HG03025 (cell line): ENCODE data around the gene TMEM143.

Source experiments
- ATAC-seq: cut with Tn5 transposase; IDR thresholded peaks from one replicate; pipeline ENCODE4 v1.9.1; 2021; ENCODE audit warnings: mild to moderate bottlenecking, moderate library complexity; ENCODE audit not compliant: unreplicated experiment, low FRiP score

TMEM143 gene

DNA sequence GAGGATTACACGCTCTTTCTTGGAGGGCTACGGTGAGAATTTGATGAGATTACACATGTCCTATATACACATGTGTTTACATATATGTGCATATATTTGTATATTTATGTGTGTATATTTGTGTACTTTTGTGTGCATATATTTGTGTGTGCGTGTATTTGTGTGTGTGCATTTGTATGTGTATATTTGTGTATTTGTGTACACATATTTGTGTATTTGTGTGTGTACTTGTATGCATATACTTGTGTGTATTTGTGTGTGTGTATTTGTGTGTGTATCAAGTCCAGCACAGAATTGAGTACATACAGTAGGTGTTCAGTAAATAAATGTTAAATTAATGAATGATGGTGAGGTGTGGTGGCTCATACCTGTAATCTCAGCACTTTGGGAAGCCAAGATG is 1.8 kb downstream of the TMEM143 start:
- ATAC-seq, result no peak

DNA sequence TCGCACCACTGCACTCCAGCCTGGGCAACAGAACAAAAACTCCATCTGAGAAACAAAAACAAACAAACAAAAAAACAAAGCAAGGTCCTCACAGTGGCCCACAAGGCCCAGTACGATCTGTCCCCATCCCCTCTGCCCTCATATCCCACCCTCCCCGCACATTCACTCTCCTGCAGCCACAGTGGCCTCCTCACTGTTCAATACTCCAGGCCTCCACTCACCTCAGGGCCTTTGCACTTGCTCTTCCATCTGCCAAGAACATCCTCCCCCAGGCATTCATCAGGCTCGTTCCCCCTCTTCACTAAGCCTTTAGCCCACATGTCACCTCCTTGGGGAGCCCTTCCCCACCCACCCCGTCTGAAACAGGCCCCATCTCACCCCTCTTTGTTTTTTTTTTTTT is 4.6 kb downstream of the TMEM143 start:
- no peak for ATAC-seq

DNA sequence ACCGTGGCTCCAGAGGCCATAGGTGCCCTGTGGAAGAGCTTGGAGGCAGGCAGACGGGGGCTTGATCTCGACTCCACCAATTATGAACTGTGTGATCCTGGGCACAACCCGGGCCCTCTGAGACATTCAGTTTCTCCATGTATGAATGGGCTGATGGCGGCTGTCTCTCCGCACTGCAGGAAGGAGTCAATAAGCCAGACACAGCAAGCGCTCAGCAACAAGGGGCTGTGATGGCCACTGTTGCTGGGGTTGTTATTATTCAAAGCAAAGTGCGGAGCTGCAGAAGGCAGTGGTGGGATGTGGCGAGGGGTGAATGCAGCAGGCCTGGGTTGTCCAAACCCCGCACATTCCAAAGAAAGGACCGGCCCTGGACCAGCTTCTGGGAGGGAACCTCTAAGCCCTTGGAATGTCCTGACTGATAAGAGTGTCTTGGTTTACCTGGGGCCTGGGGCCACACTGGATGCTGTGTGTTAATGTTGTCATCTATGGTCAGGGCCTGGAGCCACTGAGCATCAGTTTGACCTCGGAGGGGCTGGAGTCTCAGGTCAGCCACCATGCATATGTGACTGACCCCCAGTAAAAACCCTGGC is 8.3 kb downstream of the TMEM143 start:
- ATAC-seq, result no peak

DNA sequence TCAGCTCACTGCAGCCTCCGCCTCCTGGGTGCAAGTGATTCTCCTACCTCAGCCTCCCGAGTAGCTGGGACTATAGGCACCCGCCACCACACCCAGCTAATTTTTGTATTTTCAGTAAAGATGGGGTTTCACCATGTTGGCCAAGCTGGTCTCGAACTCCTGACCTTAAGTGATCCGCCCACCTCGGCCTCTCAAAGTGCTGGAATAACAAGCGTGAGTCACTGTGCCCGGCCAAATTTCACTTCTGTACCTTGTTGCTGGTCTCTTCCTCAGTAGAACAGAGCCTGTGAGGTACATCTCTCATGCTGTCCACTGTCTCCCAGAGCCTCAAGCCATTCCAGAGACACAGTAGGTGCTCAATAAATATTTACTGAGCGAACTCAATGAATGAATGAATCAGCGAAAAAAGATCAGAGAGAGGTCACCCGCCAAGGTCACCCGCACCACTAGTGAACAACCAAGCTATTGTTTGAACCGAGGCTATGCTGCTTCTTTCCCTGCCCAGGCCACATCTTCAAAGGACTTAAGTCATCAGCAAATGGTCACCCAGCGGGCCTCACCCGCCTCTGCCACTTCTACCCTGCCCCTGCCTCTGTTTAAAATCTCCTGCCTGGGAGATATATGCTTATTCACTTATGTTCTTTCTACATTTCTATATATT is 9.3 kb downstream of the TMEM143 start:
- no peak for ATAC-seq

DNA sequence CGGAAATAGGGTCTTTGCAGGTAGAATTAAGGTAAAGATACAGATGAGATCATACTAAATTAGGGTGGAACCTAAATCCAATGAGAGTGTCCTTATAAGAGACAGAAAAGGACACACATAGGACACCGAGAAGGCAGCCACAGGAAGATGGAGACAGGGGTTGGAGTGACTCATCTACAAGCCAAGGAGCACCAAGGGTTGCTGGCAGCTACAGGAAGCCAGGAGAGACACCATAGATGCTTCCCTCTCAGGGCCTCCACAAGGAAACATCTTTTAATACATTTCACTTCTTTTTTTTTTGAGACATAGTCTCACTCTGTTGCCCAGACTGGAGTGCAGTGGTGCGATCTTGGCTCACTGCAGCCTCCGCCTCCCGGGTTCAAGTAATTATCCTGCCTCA is 10.1 kb downstream of the TMEM143 start:
- ATAC-seq, result no peak

DNA sequence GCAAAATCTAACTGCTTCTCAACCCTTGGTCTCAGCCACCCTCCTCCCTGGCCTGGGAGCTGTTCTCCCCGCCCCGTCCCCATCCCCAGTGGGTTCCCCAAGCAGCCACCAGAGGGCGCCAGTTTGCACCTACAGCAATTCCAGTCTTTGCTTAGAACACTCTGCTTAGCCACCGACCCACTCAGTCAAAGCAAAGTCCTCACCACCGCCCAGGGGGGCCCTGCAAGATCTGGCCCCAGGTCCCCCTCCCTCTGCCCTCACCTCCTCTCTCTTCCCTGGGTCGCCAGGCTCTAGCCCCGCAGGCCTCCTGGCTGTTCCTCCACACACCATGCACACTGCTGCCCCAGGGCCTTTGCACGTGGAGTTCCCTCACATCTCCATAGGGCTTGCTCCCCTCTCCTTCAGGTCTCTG is 12.4 kb downstream of the TMEM143 start:
- ATAC-seq, result no peak

DNA sequence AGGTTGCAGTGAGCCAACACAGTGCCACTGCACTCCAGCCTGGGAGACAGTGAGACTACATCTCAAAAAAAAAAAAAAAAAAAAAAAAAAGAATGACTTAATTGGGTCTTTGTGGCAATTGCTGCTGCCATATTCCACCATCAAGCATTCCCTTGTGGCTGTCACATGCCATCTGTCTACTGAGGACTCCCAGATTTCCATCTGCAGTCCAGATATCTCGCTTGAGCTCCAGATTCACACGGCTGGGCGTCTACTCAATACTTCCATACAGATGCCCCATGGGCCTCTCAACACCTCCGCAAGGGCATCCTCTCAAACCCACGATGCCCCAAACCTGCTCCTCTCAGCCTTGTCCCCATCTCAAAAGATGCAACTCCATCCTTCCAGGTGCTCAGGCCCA is 12.9 kb downstream of the TMEM143 start:
- ATAC-seq, result no peak

DNA sequence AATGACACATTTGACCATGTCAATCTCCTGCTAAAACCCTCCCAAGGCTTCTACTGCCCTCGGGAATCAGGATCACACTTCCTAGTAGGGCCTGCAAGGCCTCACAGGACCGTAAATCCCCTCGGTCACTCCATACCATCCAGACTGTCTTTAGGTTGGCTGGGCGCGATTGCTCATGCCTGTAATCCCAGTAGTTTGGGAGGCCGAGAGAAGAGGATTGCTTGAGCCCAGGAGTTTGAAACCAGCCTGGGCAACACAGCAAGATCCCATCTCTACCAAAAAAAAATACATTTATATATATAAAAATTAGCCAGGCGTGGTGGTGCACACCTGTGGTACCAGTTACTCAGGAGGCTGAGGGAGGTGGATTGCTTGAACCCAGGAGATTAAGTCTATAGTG is 15.0 kb downstream of the TMEM143 start:
- no peak for ATAC-seq

DNA sequence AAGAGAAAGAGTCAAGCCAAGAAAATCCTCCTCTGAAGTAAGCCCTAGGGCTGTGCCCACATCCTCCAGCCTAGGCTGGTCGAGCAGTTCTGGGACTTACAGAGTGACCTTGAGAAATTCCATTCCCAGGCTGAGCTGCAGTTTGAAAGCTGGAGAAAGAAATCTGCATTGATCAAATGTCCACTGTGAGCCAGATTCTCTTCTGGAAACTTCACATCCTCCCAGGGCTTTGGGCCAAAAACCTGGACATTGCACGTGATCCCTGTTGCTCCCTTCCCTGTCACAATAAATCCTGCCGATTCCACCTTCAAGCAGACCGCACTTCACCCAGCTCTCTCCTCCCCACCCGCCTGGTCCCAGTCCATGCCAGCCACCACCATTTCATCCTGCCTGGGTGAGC is 15.7 kb downstream of the TMEM143 start:
- ATAC-seq, result no peak

DNA sequence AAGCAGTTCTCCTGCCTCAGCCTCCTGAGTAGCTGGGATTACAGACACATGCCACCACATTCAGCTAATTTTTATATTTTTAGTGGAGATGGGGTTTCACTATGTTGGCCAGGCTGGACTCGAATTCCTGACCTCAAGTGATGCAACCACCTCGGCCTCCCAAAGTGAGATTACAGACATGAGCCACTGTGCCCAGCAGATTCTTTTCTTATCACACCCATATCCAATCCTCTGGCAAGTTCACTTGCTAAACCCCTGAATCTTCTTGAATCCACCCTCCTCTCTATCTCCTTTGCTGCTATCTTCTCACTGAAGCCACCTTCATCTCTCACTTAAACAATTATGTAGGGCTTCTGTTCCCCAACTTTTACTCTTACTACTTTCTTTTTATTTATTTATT is 17.5 kb downstream of the TMEM143 start:
- no peak for ATAC-seq

DNA sequence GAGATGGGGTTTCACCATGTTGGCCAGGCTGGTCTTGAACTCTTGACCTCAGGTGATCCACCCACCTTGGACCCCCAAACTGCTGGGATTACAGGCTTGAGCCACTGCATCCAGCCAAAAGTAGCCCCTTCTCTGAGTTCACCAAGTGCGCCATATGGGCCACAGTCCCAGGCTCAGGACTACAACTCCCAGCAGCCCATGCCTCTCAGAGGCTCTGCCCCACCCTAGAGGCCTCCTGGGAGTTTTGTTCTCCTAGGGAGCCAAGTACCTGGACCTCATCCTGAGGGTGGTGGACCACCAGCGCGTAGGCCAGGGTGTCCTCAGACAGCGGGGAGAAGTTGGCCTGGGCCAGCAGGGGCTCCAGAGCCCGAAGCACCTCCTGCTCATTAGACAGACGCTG is 18.8 kb downstream of the TMEM143 start:
- no peak for ATAC-seq

DNA sequence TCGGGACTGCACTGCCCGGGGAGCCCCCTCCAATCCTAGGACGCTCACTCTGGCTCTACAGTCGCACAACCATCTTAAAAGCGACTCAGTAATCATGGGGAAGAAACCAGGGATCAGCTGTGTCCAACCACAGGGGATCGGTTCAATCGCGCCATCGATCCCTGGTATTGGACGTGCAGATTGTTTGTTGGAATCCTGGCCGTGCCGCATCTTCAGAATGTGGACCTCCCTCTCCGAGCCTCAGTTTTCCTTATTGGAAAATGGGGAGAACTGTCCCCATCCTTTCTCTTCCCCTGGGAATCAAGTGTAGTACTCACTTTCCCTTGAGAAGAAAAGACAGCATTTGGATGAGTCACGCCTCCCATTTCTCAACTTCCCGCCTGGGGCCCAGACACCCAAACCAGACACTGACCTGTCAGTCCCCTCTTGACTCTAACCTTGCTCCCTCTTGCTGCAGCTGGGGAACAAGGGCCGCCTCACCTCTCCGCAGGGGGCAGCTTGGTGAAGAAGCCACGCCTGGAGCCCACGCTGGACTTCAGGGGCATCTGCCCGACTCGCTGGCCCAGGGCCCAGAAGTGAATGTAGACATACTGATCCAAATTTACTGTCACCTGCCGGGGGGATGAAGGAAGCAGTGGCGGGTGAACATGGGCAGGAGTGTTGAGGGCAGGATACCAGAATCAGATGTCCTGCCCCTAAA is 20.7 kb downstream of the TMEM143 start:
- no peak for ATAC-seq

DNA sequence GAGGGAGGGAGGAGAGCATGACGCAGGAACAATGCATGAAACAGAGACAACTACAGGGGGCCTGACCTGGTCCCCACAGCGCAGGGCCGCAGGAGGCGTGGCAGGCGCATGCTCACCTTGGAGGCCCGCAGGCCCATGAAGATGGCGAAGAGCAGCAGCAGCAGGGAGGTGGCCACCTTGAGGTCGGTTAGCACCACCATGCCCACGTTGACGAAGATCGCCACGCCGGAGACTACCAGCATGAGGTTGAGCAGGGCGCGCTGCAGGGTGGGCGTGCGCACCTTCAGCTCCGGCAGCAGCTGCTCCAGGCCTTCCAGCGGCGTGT is 21.4 kb downstream of the TMEM143 start:
- no peak for ATAC-seq

DNA sequence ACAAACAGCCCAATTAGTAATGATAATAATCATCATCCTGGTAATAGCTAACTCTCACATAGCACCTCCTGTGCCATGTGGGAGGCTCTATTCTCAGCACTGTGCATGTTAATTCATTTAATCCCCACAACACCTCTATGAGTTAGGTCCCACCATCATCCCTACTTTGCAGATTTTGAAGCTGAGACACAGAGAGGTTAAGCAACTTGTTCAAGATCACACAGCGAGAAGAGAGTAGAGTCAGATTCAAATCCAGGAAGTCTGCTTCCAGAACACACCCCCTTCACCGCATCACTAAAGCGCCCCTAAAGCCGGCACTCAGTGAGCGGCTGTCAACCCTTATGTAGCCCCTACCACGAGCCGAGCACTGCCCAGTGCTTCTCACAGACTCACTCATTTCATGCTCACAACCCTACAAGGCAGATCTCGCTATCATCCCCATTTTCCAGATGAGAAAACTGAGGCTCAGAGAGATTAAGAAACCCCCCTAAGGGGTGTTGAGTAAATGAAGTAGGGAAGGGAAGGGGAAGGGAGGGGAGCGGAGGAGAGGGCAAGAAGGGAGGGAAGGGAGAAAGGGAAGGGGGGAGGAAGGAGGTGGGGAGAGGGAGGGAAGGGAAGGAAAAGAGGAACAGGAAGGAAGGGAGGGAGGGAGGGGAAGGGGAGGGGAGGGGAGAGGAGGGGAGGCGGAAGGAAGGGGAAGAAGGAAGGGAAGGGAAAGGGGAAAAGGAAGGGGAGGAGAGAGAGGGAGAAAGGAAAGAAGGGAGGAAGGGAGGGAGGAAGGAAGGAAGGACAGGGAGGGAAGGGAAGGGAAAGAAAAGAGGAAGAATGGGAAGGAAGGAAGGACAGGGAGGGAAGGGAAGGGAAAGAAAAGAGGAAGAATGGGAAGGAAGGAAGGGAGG is 22.0 kb downstream of the TMEM143 start:
- no peak for ATAC-seq

DNA sequence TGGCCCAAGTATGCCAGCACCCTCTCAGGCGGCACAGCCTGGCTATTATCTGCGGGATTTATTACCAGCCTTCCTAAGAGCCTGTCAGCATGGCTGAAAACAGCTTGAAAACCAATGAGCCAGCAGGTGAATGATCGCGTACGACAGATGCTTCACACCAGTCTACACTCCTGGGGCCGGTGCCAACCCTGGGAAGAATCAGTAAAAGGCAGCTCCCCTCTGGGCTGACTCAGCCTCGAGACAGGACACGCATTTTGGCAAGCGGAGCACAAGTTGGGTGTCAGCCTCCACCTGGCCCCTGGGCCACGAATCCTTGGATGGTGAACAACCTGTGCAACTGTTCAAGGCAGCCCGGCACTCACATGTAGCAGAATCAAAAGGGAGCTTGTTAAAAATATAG is 22.7 kb downstream of the TMEM143 start:
- no peak for ATAC-seq

DNA sequence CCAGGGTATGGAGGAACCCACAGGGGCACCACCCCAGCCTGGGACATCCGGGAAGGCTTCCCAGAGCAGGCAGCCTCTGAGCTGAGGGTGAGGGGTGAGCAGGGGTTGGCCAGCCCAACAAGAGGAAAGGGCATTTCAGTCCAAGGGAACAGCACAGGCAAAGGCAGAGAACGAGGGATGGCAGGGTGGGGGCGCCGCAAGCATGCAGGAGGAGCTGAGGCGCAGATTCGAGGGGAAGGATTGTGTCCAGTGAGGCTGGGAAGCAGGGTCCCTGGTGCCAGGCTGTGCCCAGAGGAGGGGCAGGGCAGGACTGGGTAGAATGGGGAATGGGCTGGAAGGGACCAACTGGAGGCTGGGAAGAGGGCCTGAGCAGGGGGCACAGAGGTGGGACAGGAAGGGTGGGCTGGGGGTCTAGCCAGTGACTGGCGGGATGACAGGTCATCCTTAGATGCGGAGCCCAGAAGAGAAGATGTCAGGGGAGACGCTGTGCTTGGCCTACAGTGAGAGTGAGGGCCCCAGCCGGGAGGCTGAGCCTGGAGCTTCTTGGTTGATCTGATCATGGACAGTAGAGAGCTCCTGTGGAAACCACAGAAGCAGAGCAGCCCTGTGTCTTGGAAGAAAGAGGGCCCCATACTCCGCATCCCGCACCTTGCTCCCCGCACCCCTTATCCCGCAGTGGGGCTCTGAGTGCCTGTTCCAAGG is 24.8 kb downstream of the TMEM143 start:
- no peak for ATAC-seq

DNA sequence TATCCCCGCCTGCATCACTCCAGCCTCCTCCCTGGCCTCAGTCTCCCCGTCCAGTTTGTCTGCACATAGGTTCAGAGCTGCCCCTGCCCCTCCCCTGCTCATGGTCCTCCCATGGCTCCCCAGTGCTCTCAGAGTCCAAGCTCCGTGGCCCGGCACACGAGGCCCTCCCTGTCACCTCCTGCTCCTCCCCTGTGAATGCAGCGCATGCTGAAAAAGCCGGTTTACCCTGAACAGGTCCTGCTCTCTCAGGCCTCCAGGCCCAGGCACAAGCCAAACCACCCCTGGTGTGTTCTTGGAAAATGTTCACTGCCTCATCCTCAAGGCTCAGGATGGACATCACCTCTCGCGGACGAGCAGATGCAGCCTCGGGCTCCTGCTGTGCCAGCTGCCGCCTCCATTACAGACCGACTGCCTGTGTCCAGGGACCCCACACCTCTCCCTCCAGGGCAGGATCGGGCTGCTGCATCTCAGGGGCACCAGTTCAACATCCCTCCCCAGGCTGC is 25.4 kb downstream of the TMEM143 start:
- ATAC-seq, result no peak

DNA sequence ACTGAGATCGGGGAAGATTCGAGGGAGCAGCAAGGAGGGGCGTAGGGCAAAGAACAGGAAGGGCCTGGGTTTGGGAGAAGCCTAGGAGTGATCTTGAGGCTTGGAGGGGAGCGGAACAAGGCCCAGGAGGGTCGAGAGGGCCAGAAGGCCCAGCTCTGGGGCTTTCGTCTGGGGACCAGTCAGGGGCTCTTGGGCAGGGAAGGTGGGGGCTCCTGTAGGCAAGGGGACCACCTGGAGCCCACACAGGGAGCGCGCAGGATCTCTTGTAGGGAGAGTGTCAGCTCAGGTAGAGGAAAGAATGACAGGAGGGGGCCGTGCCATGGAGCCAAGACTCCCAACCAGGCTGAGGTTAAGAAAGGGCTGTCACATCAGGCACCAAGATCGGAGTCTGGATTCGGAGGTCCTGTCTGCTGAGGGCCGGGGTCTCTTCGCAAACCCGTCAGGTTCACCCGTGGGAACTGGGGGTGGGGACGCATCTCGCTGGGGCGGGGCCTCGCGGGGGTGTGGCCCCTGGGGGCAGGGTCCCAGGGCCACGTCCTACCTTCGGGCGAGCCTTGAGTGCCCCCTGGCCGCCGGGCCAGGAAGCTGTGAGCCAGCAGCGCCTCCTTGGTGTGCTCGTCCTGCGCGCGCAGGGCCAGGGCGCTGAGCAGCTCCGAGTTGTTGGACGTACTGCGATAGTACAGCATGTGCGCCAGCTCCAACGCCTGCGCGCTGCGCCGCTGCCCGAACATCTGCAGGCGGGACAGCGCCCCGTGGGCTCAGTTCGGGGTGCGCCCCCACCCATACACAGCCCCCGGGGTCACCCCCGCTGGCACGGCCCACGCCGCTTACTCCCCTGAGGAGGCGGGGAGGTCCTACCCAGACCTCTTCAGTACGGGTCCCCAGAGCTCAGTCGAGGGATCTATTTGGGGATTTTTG is 30.0 kb downstream of the TMEM143 start:
- no peak for ATAC-seq

DNA sequence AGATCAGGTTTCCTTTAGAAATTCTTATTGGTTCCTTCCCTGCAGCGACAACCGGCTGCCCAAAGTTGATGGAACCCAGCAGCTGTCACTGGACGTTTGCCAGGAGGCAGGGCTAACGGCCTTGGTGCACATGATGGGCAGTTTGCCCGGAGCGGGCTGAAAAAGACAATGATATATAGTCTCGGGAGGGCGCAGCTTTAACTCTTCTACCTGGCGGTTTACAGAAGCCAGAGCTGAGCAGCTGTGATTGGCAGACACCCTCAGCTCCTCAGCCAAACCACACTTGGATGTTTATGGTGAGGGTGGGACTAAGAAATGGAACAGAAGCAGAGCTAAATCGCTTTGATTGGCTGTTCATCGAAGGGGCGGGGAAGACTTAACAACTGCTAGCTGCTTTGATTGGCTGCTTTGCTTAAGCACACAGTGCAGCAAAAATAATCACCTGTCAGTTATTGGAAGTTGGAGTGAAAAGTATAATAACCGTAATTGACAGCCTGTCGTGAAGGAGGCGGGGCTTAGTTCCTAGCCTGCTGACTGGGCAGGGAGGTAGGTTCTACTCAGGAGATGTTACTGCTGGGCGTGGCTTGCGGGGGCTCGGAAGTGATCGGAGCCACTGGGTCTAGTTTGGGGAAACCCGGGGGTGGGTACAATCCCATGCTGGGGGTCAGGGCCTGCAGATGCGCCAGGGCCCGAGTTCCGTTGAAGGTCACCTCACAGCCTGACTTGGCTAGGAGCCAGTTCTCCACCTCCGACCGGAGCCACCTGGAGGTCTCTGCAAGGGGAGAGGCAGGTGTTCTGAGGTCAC is 30.9 kb downstream of the TMEM143 start:
- peak; percentile 64 for ATAC-seq
